ENCODE data around the gene MRPL52.

The MRPL52 gene

GRCh38 chr14:22841311-22841710, 11.6 kb downstream of the MRPL52 start:
- Histone ChIP-seq H3K4me3 (replicated peaks; ENCODE audit: insufficient read depth, low read length) (no peak overlapping the region), H3K27me3 (ENCODE audit: insufficient read depth, poor library complexity, severe bottlenecking) (no peaks in the 10 kb centered on the region), H3K27ac (replicated peaks) (no peak overlapping the region)
- TF ChIP-seq GABPA (IDR thresholded peaks at IDR 0.05; ENCODE audit: low read depth): no peak
- no peak for TF ChIP-seq SPI1 (IDR thresholded peaks at IDR 0.05; ENCODE audit: borderline replicate concordance, low read depth)
- TF ChIP-seq REST (IDR thresholded peaks at IDR 0.05; ENCODE audit: insufficient replicate concordance, low read depth): no peak
- no peak for TF ChIP-seq CTCF (IDR thresholded peaks at IDR 0.05; ENCODE audit: insufficient read depth, low read length)
- no peak for TF ChIP-seq POLR2AphosphoS5 (IDR thresholded peaks at IDR 0.05; ENCODE audit: low read depth)
- DNase-seq (ENCODE audit: low read depth in 1 of 2, low spot score in 1 of 2): no peak

- TF ChIP-seq SPI1 (IDR thresholded peaks at IDR 0.05; ENCODE audit: borderline replicate concordance, low read depth) (no peak), POLR2AphosphoS5 (IDR thresholded peaks at IDR 0.05; ENCODE audit: low read depth) (no peak), REST (IDR thresholded peaks at IDR 0.05; ENCODE audit: insufficient replicate concordance, low read depth) (no peak), CTCF (IDR thresholded peaks at IDR 0.05; ENCODE audit: insufficient read depth, low read length) (no peak), GABPA (IDR thresholded peaks at IDR 0.05; ENCODE audit: low read depth) (no peak)
- H3K27me3 ChIP-seq (ENCODE audit: insufficient read depth, poor library complexity, severe bottlenecking): no peaks in the 10 kb centered on the region
- DNase-seq (ENCODE audit: low read depth in 1 of 2, low spot score in 1 of 2): no peak
- no peak overlapping the region for H3K27ac ChIP-seq (replicated peaks)
- no peak overlapping the region for H3K4me3 ChIP-seq (replicated peaks; ENCODE audit: insufficient read depth, low read length)
Observed at GRCh38 chr14:22841769-22842168, 12.1 kb downstream of the MRPL52 start.

GRCh38 chr14:22842211-22843122, 12.8 kb downstream of the MRPL52 start:
- Histone ChIP-seq H3K27me3 (ENCODE audit: insufficient read depth, poor library complexity, severe bottlenecking) (no peaks in the 10 kb centered on the region), H3K4me3 (replicated peaks; ENCODE audit: insufficient read depth, low read length) (no peak overlapping the region), H3K27ac (replicated peaks) (no peak overlapping the region)
- TF ChIP-seq GABPA (IDR thresholded peaks at IDR 0.05; ENCODE audit: low read depth) (no peak), CTCF (IDR thresholded peaks at IDR 0.05; ENCODE audit: insufficient read depth, low read length) (no peak), REST (IDR thresholded peaks at IDR 0.05; ENCODE audit: insufficient replicate concordance, low read depth) (no peak), POLR2AphosphoS5 (IDR thresholded peaks at IDR 0.05; ENCODE audit: low read depth) (no peak), SPI1 (IDR thresholded peaks at IDR 0.05; ENCODE audit: borderline replicate concordance, low read depth) (no peak)
- no peak for DNase-seq (ENCODE audit: low read depth in 1 of 2, low spot score in 1 of 2)
